ENCODE measurements around the gene KHDC4.

KHDC4 gene

DNA sequence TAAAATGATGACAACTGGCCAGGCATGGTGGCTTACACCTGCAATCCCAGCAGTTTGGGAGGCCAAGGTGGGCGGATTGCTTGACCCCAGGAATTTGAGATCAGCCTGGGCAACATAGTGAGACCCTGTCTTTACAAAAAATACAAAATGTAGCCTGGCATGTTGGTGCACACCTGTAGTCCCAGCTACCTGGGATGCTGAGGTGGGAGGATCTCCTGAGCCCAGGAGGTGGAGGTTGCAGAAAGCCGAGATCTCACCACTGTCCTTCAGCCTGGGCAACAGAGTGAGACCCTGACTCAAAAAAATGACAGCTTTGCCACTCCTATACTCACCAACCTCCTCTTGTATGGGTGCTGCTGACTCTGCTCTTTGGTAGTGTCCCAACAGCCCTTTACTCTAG is 56.3 kb downstream of the KHDC4 start:
- Histone ChIP-seq H3K9me3 (no peaks in the 10 kb centered on the region), H3K4me3 (no peak overlapping the region), H3K27me3 (ENCODE audit: low read depth) (no peaks in the 10 kb centered on the region), H3K4me1 (no peaks in the 10 kb centered on the region), H3K36me3 (replicated peaks) (no peaks in the 10 kb centered on the region)
- in situ Hi-C loops (cut with MboI; ENCODE audit: low sequenced_read_pairs), result no loop called here
- DNase-seq (ENCODE audit: low spot score in 2 of 2), result no peak

DNA sequence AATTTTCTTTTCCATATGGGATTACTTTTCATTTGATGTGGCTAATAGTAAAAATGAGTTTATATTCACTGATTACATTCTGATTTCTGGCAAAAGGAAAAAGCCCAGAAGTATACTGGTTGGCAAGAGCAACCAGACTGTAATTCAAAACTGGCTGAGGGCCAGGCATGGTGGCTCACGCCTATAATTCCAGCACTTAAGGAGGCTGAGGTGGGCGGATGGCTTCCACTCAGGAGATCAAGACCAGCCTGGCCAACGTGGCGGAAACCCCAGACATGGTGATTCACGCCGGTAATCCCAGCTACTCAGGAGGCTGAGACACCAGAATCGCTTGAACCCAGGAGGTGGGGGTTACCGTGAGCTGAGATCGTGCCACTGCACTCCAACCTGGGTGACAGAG is 60.4 kb downstream of the KHDC4 start:
- in situ Hi-C loops (cut with MboI; ENCODE audit: low sequenced_read_pairs), result no loop called here
- H3K4me3 ChIP-seq, result no peak overlapping the region
- no peaks in the 10 kb centered on the region for H3K9me3 ChIP-seq
- peak in 1 of 2 experiments; percentile 12 for DNase-seq (ENCODE audit: low spot score in 2 of 2)
- 0 out of 2 replicates have a peak, but pooled peaks cover under 1% of the 10 kb centered on the region for H3K27me3 ChIP-seq (ENCODE audit: low read depth)
- H3K4me1 ChIP-seq, result no peaks in the 10 kb centered on the region
- no peaks in the 10 kb centered on the region for H3K36me3 ChIP-seq (replicated peaks)

DNA sequence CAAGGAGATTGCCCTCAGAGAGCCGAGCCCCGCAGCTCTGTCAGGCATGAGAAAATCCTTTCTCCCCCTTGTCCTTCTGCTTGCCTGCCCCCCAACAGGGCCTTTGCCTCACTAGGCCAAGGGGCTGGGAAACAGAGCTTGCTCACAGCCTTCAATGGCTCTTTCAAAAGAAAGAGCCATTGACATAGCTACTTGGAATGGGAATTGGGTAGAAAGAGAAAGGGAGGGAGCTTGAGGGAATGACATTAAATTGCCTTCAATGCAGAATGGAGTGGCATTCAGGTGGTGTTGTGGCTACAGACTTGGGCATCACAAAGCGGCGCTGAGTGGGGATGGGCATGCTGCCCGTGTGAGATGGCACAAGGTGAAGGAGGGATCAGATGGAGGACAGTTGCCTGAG is 61.7 kb downstream of the KHDC4 start:
- Histone ChIP-seq H3K4me1 (no peaks in the 10 kb centered on the region), H3K4me3 (no peak overlapping the region), H3K27me3 (ENCODE audit: low read depth) (0 out of 2 replicates have a peak, but pooled peaks cover 2% of the 10 kb centered on the region), H3K36me3 (replicated peaks) (no peaks in the 10 kb centered on the region), H3K9me3 (no peaks in the 10 kb centered on the region)
- in situ Hi-C loops (cut with MboI; ENCODE audit: low sequenced_read_pairs), result no loop called here
- no peak for DNase-seq (ENCODE audit: low spot score in 2 of 2)

DNA sequence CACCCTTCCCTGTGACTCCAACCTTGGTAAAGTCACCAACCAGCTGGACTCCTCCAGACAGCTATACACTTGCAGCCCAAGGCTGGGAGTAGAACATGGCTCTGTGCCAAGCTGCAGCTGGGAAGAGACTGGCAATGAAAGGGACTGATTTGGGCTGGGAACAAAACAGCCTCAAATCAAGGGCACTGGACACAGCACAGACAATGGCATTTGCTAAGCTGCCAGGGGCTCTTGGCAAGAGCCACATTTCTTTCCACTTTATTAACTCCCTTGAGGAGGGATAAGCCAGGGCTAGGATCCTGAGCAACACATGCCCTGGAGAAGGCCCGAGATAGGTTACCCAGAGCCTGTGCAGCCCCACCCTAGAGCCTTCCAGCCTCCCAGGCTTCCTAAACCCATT is 62.8 kb downstream of the KHDC4 start:
- H3K4me3 ChIP-seq, result no peak overlapping the region
- 0 out of 2 replicates have a peak, but pooled peaks cover 2% of the 10 kb centered on the region for H3K27me3 ChIP-seq (ENCODE audit: low read depth)
- in situ Hi-C loops (cut with MboI; ENCODE audit: low sequenced_read_pairs), result no loop called here
- H3K36me3 ChIP-seq (replicated peaks), result no peaks in the 10 kb centered on the region
- DNase-seq (ENCODE audit: low spot score in 2 of 2), result peak in 1 of 2 experiments; percentile 69
- H3K4me1 ChIP-seq, result no peaks in the 10 kb centered on the region
- H3K9me3 ChIP-seq, result no peaks in the 10 kb centered on the region

DNA sequence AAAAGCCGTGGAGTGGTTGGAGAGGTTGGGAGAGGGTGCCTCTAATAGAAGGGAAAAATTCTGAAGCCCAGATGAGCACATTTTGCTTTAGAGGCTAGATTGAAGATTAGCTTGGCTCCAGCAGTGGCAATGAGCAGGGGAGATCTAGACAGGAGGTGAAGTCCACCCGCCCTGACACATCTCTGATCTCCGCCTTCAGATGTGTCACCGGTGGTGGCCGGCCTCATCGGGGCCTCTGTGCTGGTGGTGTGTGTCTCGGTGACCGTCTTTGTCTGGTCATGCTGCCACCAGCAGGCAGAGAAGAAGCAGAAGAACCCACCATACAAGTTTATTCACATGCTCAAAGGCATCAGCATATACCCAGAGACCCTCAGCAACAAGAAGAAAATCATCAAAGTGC is 66.4 kb downstream of the KHDC4 start:
- 0 out of 2 replicates have a peak, but pooled peaks cover 2% of the 10 kb centered on the region for H3K27me3 ChIP-seq (ENCODE audit: low read depth)
- H3K4me1 ChIP-seq, result no peaks in the 10 kb centered on the region
- no peaks in the 10 kb centered on the region for H3K9me3 ChIP-seq
- H3K36me3 ChIP-seq (replicated peaks), result no peaks in the 10 kb centered on the region
- no peak overlapping the region for H3K4me3 ChIP-seq
- DNase-seq (ENCODE audit: low spot score in 2 of 2), result no peak
- in situ Hi-C loops (cut with MboI; ENCODE audit: low sequenced_read_pairs), result no loop called here

DNA sequence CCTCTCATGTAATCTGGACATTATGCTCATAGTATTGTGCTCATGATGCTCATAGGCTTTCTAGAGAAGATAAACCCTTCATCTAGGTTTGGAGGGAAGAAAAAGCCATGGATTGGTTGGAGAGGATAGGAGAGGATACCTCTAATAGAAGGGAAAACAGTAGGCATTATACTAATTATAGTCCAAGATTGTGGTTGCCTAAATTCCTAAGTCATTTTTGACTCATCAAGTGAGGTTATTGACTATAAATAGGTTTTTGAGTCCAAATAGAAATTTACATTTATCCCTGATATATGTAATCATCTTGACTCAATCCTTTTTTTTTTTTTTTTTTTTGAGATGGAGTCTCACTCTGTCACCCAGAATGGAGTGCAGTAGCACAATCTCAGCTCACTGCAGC is 69.8 kb downstream of the KHDC4 start:
- in situ Hi-C loops (cut with MboI; ENCODE audit: low sequenced_read_pairs), result no loop called here
- Histone ChIP-seq H3K4me1 (no peaks in the 10 kb centered on the region), H3K9me3 (no peaks in the 10 kb centered on the region), H3K4me3 (no peak overlapping the region), H3K36me3 (replicated peaks) (no peaks in the 10 kb centered on the region), H3K27me3 (ENCODE audit: low read depth) (0 out of 2 replicates have a peak, but pooled peaks cover 2% of the 10 kb centered on the region)
- no peak for DNase-seq (ENCODE audit: low spot score in 2 of 2)

Data from HAP-1 (cell line).